Fibroblast of the aortic adventitia (primary cell): ENCODE measurements around the gene RIPK3. TPM values are rescaled to one million over a fixed set of nuclear protein-coding genes. Genes with fewer than 3 reads are reported as not detected.
"Not testable (repeated sequence)": the region's sequence is repeated elsewhere in the genome, so short reads cannot be mapped to it uniquely, and the experiment has no call there.

Experiments used
- DNase-seq: peaks from one replicate; pipeline ENCODE4 v3.0.0-alpha.2; 2010; ENCODE audit warnings: low read depth
- H3K4me3 ChIP-seq: 2 replicates; pipeline ENCODE4 v1.5.1; 2011; ENCODE audit warnings: low read depth, mild to moderate bottlenecking, control low read depth, low read length, moderate library complexity
- total RNA-seq: library from RNA; depleted of rRNA; stranded (reverse); fragments of >200 nt; gene quantifications from 2 replicates; pipeline ENCODE4 v1.2.3, GENCODE V29; 2012; ENCODE audit warnings: low replicate concordance
- TF ChIP-seq, protein P1 (sequence below): IDR thresholded peaks from 2 replicates; pipeline ENCODE4 v1.5.1; 2011; ENCODE audit warnings: mild to moderate bottlenecking, low read length, control low read depth, inconsistent platforms; ENCODE audit not compliant: insufficient read depth

The RIPK3 gene
- total RNA-seq, 1 donor = 0.99 TPM

DNA sequence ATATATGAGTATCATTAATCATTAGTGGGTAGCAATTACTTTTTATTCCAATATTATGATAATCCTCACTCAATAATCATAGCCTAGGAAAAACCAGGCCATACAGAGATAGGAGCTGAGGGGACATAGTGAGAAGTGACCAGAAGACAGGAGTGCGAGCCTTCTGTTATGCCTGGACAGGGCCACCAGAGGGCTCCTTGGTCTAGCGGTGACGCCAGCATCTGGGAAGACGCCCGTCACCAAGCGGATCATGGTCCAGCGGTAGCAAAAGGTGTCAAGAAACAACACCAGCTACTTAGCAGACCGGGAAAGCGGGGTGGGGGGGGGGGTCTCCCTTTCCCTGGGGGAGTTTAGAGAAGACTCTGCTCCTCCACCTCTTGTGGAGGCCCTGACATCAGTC, 11.9 kb downstream of the RIPK3 start:
- peak; percentile 34 for DNase-seq
- TF ChIP-seq, protein P1, sequence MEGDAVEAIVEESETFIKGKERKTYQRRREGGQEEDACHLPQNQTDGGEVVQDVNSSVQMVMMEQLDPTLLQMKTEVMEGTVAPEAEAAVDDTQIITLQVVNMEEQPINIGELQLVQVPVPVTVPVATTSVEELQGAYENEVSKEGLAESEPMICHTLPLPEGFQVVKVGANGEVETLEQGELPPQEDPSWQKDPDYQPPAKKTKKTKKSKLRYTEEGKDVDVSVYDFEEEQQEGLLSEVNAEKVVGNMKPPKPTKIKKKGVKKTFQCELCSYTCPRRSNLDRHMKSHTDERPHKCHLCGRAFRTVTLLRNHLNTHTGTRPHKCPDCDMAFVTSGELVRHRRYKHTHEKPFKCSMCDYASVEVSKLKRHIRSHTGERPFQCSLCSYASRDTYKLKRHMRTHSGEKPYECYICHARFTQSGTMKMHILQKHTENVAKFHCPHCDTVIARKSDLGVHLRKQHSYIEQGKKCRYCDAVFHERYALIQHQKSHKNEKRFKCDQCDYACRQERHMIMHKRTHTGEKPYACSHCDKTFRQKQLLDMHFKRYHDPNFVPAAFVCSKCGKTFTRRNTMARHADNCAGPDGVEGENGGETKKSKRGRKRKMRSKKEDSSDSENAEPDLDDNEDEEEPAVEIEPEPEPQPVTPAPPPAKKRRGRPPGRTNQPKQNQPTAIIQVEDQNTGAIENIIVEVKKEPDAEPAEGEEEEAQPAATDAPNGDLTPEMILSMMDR = peak; percentile 43
- H3K4me3 ChIP-seq = not testable (repeated sequence)

DNA sequence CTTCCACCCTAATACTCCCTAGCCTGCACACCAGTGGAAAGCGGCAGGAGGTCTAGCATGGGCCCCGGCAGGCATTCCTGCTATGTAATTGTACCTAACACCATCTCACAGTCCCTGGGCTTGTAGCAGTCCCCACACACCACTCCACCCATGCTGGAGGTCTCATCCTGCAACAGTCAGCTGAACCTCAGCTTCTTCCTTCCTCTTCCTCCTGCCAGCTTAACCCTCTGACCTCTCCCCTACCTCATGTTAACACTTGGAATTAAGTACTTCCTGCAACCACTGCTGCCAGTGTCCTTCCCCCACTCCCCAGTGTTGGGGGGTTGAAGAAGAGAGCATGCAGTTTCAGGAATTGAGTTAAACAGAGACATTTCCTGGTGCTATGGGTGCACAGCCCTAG, 12.5 kb downstream of the RIPK3 start:
- H3K4me3 ChIP-seq = no peak overlapping the region
- DNase-seq = no peak
- TF ChIP-seq, protein P1 = no peak

DNA sequence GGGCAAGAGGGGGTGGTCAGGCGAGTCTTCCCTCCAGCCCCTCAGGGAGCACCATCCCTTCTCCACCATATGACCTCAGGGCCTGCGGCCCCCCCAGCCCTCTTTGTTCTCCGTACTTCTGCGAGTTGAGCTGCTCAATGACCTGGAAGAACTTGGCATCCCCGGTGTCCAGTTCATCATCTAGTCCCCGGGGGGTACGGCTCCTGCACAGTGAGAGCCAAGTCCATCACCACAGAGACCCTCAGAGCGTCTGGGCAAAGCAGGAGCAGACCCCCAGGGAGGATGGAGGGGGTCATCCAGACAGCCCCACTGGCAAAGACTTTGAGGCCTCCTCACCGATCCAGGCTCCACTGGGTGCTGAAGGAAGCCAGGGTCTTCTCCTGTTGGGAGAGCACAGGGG, 13.8 kb downstream of the RIPK3 start:
- no peak for DNase-seq
- TF ChIP-seq, protein P1 = no peak
- H3K4me3 ChIP-seq = no peak overlapping the region

DNA sequence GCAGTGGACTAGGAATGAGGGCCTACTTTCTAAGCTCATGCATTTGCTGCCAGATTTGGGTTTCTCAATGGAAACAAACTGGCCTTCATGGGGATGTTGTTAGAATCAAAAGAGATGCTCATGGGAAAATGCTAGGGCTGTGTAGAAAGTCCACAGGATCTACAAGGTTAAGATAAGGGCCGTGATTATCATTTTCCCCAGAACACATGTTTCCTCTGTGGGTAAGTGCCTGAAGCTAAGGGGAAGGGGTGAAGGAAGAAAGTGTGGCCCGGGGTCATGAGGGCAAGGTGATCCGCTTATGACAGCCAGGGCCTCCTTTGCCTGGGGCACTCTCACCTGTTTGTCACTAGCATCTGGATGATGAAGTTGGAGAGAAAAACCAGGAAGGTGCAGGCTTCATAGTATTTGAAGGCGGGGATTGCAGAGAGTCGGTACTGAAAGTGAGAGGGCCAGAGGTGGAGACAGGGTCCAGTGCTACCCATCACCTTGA, 14.7 kb downstream of the RIPK3 start:
- TF ChIP-seq, protein P1 = no peak
- no peak overlapping the region for H3K4me3 ChIP-seq
- no peak for DNase-seq

DNA sequence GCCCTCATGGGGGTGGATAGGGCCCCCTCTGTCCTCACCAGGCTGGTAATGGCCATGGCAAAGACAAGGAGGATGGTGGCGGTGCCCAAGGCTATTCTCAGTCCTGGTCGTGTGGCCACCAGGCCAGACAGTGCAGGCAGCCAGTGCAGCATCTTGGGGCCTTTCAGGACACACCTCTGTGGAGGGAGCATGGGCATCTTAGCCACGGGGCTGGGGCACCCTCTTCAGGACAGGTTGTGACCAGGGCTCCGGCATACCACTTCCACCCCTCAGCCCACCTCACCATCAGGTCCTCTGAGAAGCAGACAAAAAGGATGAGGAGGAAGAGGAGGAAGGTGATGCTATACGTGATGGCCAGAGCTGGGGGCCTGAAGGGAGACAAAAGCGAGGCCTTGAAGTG, 15.8 kb downstream of the RIPK3 start:
- H3K4me3 ChIP-seq = no peak overlapping the region
- TF ChIP-seq, protein P1 = no peak
- DNase-seq = no peak

DNA sequence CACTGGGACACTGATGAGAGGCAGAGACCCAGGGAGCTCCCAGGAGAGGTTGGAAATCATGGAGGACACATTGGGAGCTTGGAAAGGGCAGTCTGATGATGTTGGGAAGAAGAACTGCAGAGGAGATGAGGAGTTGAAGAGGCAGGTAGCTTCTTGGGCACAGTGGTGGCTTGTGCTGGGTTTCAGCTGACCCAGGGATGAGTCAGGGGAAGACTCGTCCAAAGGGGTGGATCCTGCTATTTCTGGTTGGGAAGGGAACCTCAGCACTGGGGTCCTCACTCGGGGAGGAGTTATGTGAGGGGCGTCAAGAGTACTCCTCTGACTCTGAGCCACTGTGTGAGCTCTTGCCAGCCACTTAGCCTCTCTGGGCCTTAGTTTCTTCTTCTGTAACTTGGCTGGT, 16.4 kb downstream of the RIPK3 start:
- H3K4me3 ChIP-seq = no peak overlapping the region
- no peak for DNase-seq
- TF ChIP-seq, protein P1 = no peak

DNA sequence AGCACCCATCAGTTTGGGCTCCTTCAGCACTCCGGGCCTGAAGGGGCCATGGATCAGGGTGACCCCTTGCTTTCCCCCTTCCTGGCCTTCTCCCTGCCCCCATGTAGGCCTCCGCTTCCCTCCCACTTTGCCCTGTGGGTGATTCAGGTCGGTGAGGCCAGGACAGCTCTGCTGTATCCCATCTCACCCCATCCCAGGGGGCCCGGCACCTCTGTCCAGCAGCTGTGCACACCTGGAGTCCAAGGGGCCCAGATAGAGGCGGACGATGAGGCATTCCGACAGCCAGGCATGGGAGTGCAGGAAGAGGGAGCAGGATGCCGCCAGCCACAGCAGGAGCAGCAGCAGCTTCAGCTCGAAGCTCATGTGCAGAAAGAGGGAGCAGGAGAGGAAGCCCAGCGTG, 17.1 kb downstream of the RIPK3 start:
- no peak overlapping the region for H3K4me3 ChIP-seq
- no peak for DNase-seq
- TF ChIP-seq, protein P1 = no peak
